ENCODE data around the gene HAND2.

DNA sequence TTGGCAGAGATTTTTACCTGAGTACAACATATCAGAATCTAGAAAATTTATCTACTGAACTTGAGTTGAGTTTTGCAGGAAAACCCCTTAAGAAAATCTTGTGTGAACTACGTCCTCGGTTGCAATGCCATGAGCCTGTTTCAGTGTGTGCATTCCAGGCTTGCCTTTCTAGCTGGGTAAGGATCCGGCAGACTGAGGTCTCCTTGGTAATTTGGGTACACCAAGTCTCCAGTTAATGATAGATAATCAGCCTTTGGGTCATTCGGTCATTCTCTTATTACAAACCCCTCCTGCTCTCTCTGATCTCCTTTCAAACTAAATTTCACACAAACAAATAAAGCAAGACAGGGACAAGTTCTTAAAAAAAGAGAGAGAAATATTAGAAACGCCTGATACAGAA lies 5.9 kb upstream of the HAND2 start:
- TF ChIP-seq, protein P1, sequence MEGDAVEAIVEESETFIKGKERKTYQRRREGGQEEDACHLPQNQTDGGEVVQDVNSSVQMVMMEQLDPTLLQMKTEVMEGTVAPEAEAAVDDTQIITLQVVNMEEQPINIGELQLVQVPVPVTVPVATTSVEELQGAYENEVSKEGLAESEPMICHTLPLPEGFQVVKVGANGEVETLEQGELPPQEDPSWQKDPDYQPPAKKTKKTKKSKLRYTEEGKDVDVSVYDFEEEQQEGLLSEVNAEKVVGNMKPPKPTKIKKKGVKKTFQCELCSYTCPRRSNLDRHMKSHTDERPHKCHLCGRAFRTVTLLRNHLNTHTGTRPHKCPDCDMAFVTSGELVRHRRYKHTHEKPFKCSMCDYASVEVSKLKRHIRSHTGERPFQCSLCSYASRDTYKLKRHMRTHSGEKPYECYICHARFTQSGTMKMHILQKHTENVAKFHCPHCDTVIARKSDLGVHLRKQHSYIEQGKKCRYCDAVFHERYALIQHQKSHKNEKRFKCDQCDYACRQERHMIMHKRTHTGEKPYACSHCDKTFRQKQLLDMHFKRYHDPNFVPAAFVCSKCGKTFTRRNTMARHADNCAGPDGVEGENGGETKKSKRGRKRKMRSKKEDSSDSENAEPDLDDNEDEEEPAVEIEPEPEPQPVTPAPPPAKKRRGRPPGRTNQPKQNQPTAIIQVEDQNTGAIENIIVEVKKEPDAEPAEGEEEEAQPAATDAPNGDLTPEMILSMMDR (IDR thresholded peaks at IDR 0.05; ENCODE audit: insufficient read depth, low read length, poor library complexity, severe bottlenecking) = no peak
- no peak for TF ChIP-seq EZH2phosphoT487 (conservative IDR thresholded peaks at IDR 0.05; ENCODE audit: low read length)

Measured in SU-DHL-6 (cell line).